PC-3 (cell line): ENCODE data around the gene ZNF283.

Source experiments
- EZH2 ChIP-seq: fragments of 300-600 bp; sonication (generic); IDR thresholded peaks from one replicate; pipeline ENCODE4 v1.6.1; 2017; ENCODE audit warnings: antibody characterized with exemption, mild to moderate bottlenecking, low read length; ENCODE audit not compliant: unreplicated experiment
- EZH2phosphoT487 ChIP-seq: fragments of 300-600 bp; sonication (generic); IDR thresholded peaks from 2 replicates; pipeline ENCODE4 v1.6.1; 2018; ENCODE audit warnings: mild to moderate bottlenecking, antibody characterized with exemption, low read length, borderline replicate concordance
- TF ChIP-seq, protein P1 (sequence below): fragments of 300-600 bp; sonication (generic); conservative IDR thresholded peaks from 2 replicates; pipeline ENCODE4 v1.5.1; 2017; ENCODE audit warnings: antibody characterized with exemption, low read depth, mild to moderate bottlenecking, low read length

DNA sequence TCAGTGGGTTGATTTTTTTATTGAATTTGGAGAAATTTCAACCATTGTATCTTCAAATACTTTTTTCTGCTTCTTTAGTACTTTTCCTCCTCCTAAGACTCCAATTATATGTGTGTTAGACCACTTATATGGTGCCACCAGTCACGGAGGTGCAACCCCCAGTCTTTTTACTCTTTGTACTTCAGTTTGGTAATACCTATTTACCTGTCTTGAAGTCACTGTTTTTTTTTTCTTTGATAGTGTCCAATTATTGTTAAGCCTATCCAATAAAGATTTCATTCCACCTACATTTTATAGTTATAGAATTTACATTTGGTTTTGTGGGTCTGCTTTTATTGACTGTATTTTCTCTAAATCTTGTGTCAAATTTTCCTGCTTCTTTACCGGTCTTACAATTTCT, 14.9 kb downstream of the ZNF283 start:
- TF ChIP-seq, protein P1, sequence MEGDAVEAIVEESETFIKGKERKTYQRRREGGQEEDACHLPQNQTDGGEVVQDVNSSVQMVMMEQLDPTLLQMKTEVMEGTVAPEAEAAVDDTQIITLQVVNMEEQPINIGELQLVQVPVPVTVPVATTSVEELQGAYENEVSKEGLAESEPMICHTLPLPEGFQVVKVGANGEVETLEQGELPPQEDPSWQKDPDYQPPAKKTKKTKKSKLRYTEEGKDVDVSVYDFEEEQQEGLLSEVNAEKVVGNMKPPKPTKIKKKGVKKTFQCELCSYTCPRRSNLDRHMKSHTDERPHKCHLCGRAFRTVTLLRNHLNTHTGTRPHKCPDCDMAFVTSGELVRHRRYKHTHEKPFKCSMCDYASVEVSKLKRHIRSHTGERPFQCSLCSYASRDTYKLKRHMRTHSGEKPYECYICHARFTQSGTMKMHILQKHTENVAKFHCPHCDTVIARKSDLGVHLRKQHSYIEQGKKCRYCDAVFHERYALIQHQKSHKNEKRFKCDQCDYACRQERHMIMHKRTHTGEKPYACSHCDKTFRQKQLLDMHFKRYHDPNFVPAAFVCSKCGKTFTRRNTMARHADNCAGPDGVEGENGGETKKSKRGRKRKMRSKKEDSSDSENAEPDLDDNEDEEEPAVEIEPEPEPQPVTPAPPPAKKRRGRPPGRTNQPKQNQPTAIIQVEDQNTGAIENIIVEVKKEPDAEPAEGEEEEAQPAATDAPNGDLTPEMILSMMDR: no peak
- TF ChIP-seq EZH2 (no peak), EZH2phosphoT487 (no peak)
